IMR-90 (cell line): ENCODE data around the gene IFNLR1.

ENCODE experiments used
- BHLHE40 ChIP-seq: fragments of 150-350 bp; IDR thresholded peaks from 2 replicates; pipeline ENCODE4 v1.6.1; 2016; ENCODE audit warnings: mild to moderate bottlenecking, low read depth, low read length
- CEBPB ChIP-seq: IDR thresholded peaks from 2 replicates; pipeline ENCODE4 v1.6.1; 2012; ENCODE audit warnings: low read depth, low read length, improper control_type of control experiment
- CTCF ChIP-seq: conservative IDR thresholded peaks from 2 replicates; pipeline ENCODE4 v1.5.1; 2012; ENCODE audit warnings: mild to moderate bottlenecking, low read depth, low read length, improper control_type of control experiment
- ELK1 ChIP-seq: fragments of 150-350 bp; IDR thresholded peaks from 2 replicates; pipeline ENCODE4 v1.6.1; 2016; ENCODE audit warnings: low read depth, mild to moderate bottlenecking, low read length, moderate library complexity, borderline replicate concordance
- FOS ChIP-seq: fragments of 150-350 bp; IDR thresholded peaks from 2 replicates; pipeline ENCODE4 v1.6.1; 2016; ENCODE audit warnings: low read depth, low read length
- MAZ ChIP-seq: IDR thresholded peaks from 2 replicates; pipeline ENCODE4 v1.6.1; 2012; ENCODE audit warnings: low read depth, mild to moderate bottlenecking, low read length, improper control_type of control experiment, moderate library complexity, borderline replicate concordance
- MXI1 ChIP-seq: IDR thresholded peaks from 2 replicates; pipeline ENCODE4 v1.6.1; 2012; ENCODE audit warnings: low read depth, mild to moderate bottlenecking, low read length, moderate library complexity, borderline replicate concordance
- POLR2A ChIP-seq: IDR thresholded peaks from 2 replicates; pipeline ENCODE4 v1.6.1; 2012; ENCODE audit warnings: mild to moderate bottlenecking, low read depth, low read length
- RAD21 ChIP-seq: IDR thresholded peaks from 2 replicates; pipeline ENCODE4 v1.6.1; 2012; ENCODE audit warnings: low read length, improper control_type of control experiment
- RCOR1 ChIP-seq: IDR thresholded peaks from 2 replicates; pipeline ENCODE4 v1.6.1; 2012; ENCODE audit warnings: mild to moderate bottlenecking, low read length, improper control_type of control experiment; ENCODE audit not compliant: insufficient replicate concordance
- RFX5 ChIP-seq: IDR thresholded peaks from 2 replicates; pipeline ENCODE4 v1.8.0; 2012; ENCODE audit warnings: low read depth, mild to moderate bottlenecking, low read length, moderate library complexity
- SMC3 ChIP-seq: fragments of 150-350 bp; IDR thresholded peaks from 2 replicates; pipeline ENCODE4 v1.6.1; 2016; ENCODE audit warnings: low read depth, mild to moderate bottlenecking, antibody characterized with exemption, low read length, moderate library complexity
- USF2 ChIP-seq: fragments of 150-350 bp; IDR thresholded peaks from 2 replicates; pipeline ENCODE4 v1.6.1; 2017; ENCODE audit warnings: mild to moderate bottlenecking, antibody characterized with exemption, low read length, low read depth

- TF ChIP-seq CTCF: no peak
- no peak for TF ChIP-seq USF2
- TF ChIP-seq RAD21: no peak
- TF ChIP-seq FOS: no peak
- TF ChIP-seq RFX5: no peak
- TF ChIP-seq POLR2A: no peak
- TF ChIP-seq RCOR1: no peak
- TF ChIP-seq BHLHE40: no peak
- TF ChIP-seq CEBPB: no peak
- TF ChIP-seq SMC3: no peak
- TF ChIP-seq ELK1: no peak
- no peak for TF ChIP-seq MXI1
- TF ChIP-seq MAZ: no peak
Observed at GRCh38 chr1:24123611-24124010, 63.5 kb downstream of the IFNLR1 start.
